Smooth muscle cell of trachea (primary cell): ENCODE measurements around the gene TMEM87B. TPM values are rescaled to one million over a fixed set of nuclear protein-coding genes. Genes with fewer than 3 reads are reported as not detected.

ENCODE experiments used
- total RNA-seq: library from RNA; depleted of rRNA; stranded (reverse); fragments of >200 nt; gene quantifications from 2 replicates; pipeline ENCODE4 v1.2.1, GENCODE V29; 2014

Gene TMEM87B, protein sequence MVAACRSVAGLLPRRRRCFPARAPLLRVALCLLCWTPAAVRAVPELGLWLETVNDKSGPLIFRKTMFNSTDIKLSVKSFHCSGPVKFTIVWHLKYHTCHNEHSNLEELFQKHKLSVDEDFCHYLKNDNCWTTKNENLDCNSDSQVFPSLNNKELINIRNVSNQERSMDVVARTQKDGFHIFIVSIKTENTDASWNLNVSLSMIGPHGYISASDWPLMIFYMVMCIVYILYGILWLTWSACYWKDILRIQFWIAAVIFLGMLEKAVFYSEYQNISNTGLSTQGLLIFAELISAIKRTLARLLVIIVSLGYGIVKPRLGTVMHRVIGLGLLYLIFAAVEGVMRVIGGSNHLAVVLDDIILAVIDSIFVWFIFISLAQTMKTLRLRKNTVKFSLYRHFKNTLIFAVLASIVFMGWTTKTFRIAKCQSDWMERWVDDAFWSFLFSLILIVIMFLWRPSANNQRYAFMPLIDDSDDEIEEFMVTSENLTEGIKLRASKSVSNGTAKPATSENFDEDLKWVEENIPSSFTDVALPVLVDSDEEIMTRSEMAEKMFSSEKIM
- 20.9 and 30.3 TPM in 2 replicates for total RNA-seq

DNA sequence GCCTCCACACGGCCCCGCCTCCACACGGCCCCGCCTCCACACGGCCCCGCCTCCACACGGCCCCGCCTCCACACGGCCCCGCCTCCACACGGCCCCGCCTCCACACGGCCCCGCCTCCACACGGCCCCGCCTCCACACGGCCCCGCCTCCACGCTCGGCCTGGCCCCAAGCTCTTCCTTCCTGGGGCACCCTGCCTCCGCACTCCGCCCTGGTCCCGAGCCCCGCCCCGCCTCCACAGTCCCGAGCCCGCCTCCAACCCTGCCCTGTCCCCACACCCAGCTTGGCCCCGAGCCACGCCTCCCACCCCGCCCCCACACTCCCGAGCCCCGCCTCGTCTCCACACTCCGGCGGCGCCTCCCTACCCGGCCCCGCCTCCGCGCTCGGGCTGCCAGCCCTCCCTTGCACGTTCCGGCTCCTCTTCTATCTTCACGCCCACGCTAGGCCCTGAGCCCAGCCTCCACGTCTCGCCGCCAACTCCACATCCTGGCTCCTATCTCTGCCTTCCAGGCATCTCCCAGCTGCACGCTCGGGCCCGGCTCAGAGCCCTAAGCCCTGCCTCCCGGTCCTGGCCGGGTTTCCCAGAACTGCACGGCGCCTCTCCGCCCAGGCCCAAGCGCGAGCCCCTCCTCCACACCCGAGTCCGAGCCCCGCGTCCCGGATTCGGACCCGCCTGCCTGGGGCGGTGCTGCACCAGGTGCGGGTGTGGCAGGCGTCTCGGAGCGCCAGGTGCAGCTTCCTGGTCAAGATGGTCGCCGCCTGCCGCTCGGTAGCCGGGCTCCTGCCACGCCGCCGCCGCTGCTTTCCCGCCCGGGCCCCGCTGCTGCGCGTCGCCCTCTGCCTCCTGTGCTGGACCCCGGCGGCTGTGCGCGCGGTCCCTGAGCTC, at the start of gene TMEM87B:
TMEM87B (plus strand) TSS at position 423 of the 883 bp plus-strand sequence; CDS start at position 746, 323 bp downstream.

DNA sequence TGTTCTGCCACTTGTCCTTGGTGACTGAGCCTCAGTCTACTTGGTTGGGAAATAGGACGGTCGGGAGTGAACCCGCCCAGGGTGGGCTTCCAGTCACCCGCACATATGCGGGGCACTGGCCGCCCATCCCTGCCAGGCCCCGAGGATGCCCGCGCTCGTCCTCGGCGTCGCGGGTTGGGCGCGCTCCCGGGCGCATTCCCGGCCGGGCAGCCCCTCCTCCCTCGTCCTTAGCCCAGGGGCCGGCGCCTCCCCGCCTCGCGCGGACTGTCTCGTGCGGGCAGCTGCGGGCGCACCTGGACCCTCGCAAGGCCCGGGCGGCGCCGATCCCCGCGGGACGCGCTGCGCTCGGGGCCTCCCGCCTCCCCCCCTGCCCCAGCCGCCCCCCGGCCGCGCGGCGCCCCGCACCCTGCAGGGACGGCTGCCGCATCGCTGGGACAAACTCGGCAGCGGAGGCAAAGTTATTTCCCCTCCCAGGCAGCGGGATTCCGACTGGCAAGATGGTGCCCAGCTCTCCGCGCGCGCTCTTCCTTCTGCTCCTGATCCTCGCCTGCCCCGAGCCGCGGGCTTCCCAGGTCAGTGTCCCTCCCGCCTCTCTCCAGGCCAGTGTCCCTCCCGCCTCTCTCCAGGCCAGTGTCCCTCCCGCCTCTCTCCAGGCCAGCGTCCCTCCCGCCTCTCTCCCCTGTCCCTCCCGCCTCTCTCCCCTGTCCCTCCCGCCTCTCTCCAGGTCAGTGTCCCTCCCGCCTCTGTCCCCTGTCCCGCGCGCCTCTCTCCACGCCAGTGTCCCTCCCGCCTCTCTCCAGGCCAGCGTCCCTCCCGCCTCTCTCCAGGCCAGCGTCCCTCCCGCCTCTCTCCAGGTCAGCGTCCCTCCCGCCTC, 83.3 kb downstream of the TMEM87B start, which contains the start of gene FBLN7:
FBLN7 (plus strand) TSS at position 227 of the 874 bp plus-strand sequence; CDS start at position 498, 271 bp downstream.

Other genes with a start within 250 kb of the TMEM87B start
- 42.7 and 51.9 TPM in 2 replicates for gene ANAPC1, start 171.1 kb upstream of the TMEM87B start, total RNA-seq
- 0.29 and 0.99 TPM in 2 replicates for gene MERTK, start 156.7 kb upstream of the TMEM87B start, total RNA-seq
- gene FBLN7, start 83.1 kb downstream of the TMEM87B start, total RNA-seq = 0.17 and 0.29 TPM in 2 replicates
- 5.5 and 5.8 TPM in 2 replicates for gene ZC3H8, start 199.8 kb downstream of the TMEM87B start, total RNA-seq
- 5.8 and 6.4 TPM in 2 replicates for gene ZC3H6, start 220.3 kb downstream of the TMEM87B start, total RNA-seq